AG04449 (cell line): ENCODE measurements around the gene NUDT3.
A peak's percentile ranks its signal among the peaks of the same experiment; 100 is the strongest.
"Not testable (repeated sequence)": the region's sequence is repeated elsewhere in the genome, so short reads cannot be mapped to it uniquely, and the experiment has no call there.

Experiments
- CTCF ChIA-PET: fragments of 350-600 bp; formaldehyde crosslinking; extraction: SDS; loops from one replicate; lab custom pipeline; 2021; ENCODE audit warnings: antibody characterized with exemption; lab: Yijun Ruan, JAX
- POLR2A ChIA-PET: fragments of 400-600, 350-600 bp; formaldehyde crosslinking; extraction: SDS; loops from one replicate; lab custom pipeline; 2020; ENCODE audit warnings: antibody characterized with exemption, inconsistent platforms; lab: Yijun Ruan, JAX
- DNase-seq: peaks from one replicate; pipeline ENCODE4 v3.0.0-alpha.2; 2010; ENCODE audit warnings: low read depth, low spot score
- H3K4me3 ChIP-seq: 2 replicates; pipeline ENCODE4 v1.5.1; 2011; ENCODE audit warnings: low read depth, mild to moderate bottlenecking, control low read depth, low read length
- CTCF ChIP-seq: IDR thresholded peaks from one replicate; pipeline ENCODE4 v1.5.1; 2011; ENCODE audit warnings: mild to moderate bottlenecking, moderate library complexity, low read length, control low read depth, inconsistent platforms; ENCODE audit not compliant: insufficient read depth; ENCODE audit errors: missing control alignments

Gene NUDT3

DNA sequence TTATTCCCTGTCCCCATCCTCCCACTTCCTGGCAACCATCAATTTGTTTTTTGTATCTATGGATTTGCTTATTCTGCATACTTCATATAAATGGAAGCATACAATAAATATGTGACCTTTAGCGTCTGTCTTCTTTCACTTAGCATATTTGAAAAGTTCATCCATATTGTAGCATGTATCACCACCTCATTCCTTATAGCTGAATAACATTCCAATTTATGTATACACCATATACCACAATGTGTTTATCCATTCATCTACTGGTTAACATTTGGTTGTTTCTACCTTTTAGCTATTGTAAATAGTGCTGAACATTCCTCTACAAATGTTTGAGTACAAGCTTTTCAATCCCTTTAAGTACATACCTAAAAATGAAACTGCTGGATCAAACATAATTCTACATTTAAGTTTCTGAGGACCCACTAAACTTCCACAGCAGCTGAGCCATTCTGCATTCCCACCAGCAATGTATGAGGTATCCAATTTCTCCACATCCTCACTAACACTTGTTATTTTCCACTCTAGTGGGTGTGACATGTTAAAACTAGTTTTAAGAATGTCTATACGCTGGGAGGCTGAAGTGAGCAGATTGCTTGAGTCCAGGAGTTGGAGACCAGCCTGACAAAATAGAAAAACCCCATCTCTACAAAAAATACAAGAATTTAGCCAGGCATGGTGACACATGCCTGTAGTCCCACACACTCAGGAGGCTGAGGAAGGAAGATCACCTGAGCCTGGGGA, 32.9 kb downstream of the NUDT3 start:
- no peak overlapping the region; the same call in 1 of the 2 replicates for H3K4me3 ChIP-seq
- ChIA-PET POLR2A (interaction anchor here (0.7 kb wide), 1 partner anchor 174 kb away, joined by 3 read pairs; no protein-coding TSS in a partner anchor), CTCF (interaction anchor here (1.1 kb wide), 1 partner anchor 24 kb away, joined by 3 read pairs; no protein-coding TSS in a partner anchor)
- no peak for DNase-seq
- no peak for TF ChIP-seq CTCF

DNA sequence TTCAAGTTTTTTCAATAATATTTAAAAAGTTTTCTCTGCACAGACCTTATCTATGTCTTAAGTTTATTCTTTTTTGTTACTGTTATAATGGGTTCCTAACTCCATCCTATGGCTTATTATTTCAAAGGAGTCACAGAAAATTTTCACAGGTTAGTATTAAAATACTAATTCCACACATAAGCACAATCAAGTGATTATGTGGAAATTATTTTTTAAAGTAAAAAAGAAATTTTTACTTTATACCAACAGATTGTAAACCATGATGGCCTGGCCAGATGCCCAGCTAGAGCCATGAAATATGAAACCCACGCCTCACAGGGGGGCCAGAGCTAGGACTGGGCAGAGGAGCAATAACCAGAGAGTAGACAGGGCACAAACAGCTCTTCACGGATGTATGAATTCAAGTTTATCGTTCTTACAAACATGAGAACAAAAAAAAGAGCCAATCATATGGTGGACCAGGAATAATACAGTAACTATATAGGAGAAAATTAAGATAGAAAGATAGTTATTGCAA, 34.0 kb downstream of the NUDT3 start:
- H3K4me3 ChIP-seq, result no peak overlapping the region
- POLR2A ChIA-PET, result no interaction called here
- TF ChIP-seq CTCF, result no peak
- DNase-seq, result peak; percentile 17
- CTCF ChIA-PET, result no interaction called here

DNA sequence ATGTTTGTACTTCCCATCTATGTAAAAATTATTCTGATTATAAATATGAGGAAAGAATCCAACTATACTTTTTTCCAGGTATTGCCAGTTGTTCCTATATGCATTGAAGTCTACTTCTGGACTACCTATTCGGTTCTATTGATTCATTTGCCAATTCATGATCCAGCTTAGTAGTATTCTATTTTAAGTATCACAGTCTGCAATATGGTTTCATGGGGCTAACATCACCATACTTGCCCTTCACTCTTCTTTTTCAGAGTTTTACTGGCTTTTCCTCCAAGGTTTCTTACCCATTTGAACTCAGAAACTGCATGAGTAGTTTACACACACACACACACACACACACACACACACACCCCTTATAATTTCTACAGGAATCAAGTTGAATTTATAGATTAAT, 34.5 kb downstream of the NUDT3 start:
- TF ChIP-seq CTCF, result no peak
- POLR2A ChIA-PET, result no interaction called here
- H3K4me3 ChIP-seq, result no peak overlapping the region
- DNase-seq, result no peak
- CTCF ChIA-PET, result no interaction called here

- CTCF ChIA-PET, result no interaction called here
- no peak for TF ChIP-seq CTCF
- POLR2A ChIA-PET, result no interaction called here
- H3K4me3 ChIP-seq, result no peak overlapping the region
- no peak for DNase-seq
These were observed 36.6 kb downstream of the NUDT3 start for GRCh38 chr6:34355889-34356288.

DNA sequence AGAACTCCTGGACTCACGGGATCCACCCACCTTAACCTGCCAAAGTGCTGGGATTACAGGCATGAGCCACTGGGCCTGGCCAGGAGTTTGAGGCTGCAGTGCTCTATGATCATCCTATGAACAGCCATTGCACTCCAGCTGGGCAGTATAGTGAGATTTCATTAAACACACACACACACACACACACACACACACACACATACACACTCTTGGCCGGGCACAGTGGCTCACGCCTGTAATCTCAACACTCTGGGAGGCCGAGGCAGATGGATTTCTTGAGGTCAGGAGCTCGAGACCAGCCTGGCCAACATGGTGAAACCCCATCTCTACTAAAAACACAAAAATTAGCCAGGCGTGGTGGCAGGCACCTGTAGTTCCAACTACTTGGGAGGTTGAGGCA, 38.2 kb downstream of the NUDT3 start:
- POLR2A ChIA-PET, DNase-seq, H3K4me3 ChIP-seq: not testable (repeated sequence)
- CTCF ChIA-PET, result interaction anchor here (0.6 kb wide), 1 partner anchor 149 kb away, joined by 3 read pairs; no protein-coding TSS in a partner anchor

- not testable (repeated sequence) for H3K4me3 ChIP-seq, DNase-seq
- ChIA-PET POLR2A (interaction anchor here (1.3 kb wide), 1 partner anchor 73 kb away, joined by 3 read pairs; no protein-coding TSS in a partner anchor), CTCF (interaction anchor here (1.9 kb wide), 1 partner anchor 104 kb away, joined by 5 read pairs; no protein-coding TSS in a partner anchor)
These were observed 38.9 kb downstream of the NUDT3 start for GRCh38 chr6:34353530-34353929.

GRCh38 chr6:34352305-34352937, 40.0 kb downstream of the NUDT3 start:
- no peak overlapping the region for H3K4me3 ChIP-seq
- ChIA-PET POLR2A (interaction anchor here (1.3 kb wide), 1 partner anchor 74 kb away, joined by 3 read pairs; no protein-coding TSS in a partner anchor), CTCF (interaction anchor here (1.2 to 1.9 kb wide), 2 partner anchors 14 to 103 kb away, joined by 3 to 5 read pairs; no protein-coding TSS in a partner anchor)
- no peak for DNase-seq
- no peak for TF ChIP-seq CTCF
